ENCODE data around the gene VMP1. TPM values are rescaled to one million over a fixed set of nuclear protein-coding genes. Genes with fewer than 3 reads are reported as not detected.

Gene VMP1
- total and polyA plus RNA-seq, 2 of the 13 experiments (the other 11 are each of a cell fraction or from before 2014, with no cell fraction given), result 186 to 271 TPM

DNA sequence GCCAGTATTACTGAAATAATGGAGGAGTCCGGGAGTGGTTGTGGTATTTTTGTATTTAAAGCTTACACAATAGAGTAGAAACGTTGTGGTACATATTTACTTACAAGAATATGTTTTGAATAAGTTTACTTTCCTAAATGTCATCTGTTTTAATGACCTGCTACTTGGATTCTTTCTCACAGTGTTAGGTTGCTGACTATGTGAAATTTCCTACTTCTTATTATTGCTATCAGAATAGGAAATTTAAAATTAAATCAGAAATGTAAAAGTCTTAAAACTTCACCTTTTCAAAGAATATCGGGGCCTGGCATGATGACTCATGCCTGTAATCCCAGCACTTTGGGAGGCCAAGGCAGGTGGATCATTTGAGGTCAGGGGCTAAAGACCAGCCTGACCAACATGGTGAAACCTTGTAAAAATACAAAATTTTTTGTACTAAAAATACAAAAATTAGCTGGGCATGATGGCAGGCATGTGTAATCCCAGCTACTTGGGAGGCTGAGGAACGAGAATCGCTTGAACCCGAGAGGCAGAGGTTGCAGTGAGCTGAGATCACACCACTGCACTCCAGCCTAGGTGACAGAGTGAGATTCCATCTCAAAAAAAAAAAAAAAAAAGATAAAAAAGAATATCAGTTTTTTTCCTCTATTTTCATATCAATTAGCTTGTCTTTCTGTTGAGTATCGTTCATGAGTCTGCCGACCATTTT is 77.8 kb downstream of the VMP1 start (continued):
- TF ChIP-seq PCBP2 (optimal IDR thresholded peaks at IDR 0.05; ENCODE audit: low read depth, low read length, poor library complexity, severe bottlenecking), result no peak
- no peak for TF ChIP-seq ZNF703 (CRISPR knock-in tag; IDR thresholded peaks at IDR 0.05; ENCODE audit: borderline replicate concordance)
- peak; percentile 51; the same call in 1 of the 2 replicates for TF ChIP-seq ZNF24 (IDR thresholded peaks at IDR 0.05)
- TF ChIP-seq EP300 (IDR thresholded peaks at IDR 0.05; ENCODE audit: low read depth in 2 of 2, low read length in 2 of 2), result peak in 1 of 2 experiments; percentile 72; a peak in 1 of 4 replicates
- TF ChIP-seq EP300 (CRISPR knock-in tag; IDR thresholded peaks at IDR 0.05; ENCODE audit: borderline replicate concordance), result peak; percentile 23; the same call in 1 of the 2 replicates
- TF ChIP-seq ETV6 (CRISPR knock-in tag; conservative IDR thresholded peaks at IDR 0.05), result no peak
- TF ChIP-seq ZKSCAN8 (CRISPR knock-in tag; IDR thresholded peaks at IDR 0.05; ENCODE audit: borderline replicate concordance), result peak; percentile 66; the same call in 1 of the 2 replicates
- TF ChIP-seq KMT2B (CRISPR knock-in tag; IDR thresholded peaks at IDR 0.05), result no peak
- no peak for TF ChIP-seq ZNF615 (CRISPR knock-in tag; IDR thresholded peaks at IDR 0.05; ENCODE audit: borderline replicate concordance)
- TF ChIP-seq EZH2 (conservative IDR thresholded peaks at IDR 0.05; ENCODE audit: low read depth, low read length), result no peak
- TF ChIP-seq ZNF296 (CRISPR knock-in tag; conservative IDR thresholded peaks at IDR 0.05), result no peak
- no peak for TF ChIP-seq KAT2B (IDR thresholded peaks at IDR 0.05; ENCODE audit: borderline replicate concordance, low read depth, low read length)
- peak; percentile 44 for TF ChIP-seq CREM (IDR thresholded peaks at IDR 0.05)
- no peak for TF ChIP-seq CREM (CRISPR knock-in tag; IDR thresholded peaks at IDR 0.05)
- no peak for TF ChIP-seq ZNF737 (CRISPR knock-in tag; IDR thresholded peaks at IDR 0.05; ENCODE audit: borderline replicate concordance)
- no peak for TF ChIP-seq ZNF790 (CRISPR knock-in tag; IDR thresholded peaks at IDR 0.05; ENCODE audit: borderline replicate concordance)
- TF ChIP-seq, protein P1, sequence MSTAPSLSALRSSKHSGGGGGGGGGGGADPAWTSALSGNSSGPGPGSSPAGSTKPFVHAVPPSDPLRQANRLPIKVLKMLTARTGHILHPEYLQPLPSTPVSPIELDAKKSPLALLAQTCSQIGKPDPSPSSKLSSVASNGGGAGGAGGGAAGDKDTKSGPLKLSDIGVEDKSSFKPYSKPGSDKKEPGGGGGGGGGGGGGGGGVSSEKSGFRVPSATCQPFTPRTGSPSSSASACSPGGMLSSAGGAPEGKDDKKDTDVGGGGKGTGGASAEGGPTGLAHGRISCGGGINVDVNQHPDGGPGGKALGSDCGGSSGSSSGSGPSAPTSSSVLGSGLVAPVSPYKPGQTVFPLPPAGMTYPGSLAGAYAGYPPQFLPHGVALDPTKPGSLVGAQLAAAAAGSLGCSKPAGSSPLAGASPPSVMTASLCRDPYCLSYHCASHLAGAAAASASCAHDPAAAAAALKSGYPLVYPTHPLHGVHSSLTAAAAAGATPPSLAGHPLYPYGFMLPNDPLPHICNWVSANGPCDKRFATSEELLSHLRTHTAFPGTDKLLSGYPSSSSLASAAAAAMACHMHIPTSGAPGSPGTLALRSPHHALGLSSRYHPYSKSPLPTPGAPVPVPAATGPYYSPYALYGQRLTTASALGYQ (CRISPR knock-in tag; IDR thresholded peaks at IDR 0.05), result no peak
- TF ChIP-seq, protein P2, sequence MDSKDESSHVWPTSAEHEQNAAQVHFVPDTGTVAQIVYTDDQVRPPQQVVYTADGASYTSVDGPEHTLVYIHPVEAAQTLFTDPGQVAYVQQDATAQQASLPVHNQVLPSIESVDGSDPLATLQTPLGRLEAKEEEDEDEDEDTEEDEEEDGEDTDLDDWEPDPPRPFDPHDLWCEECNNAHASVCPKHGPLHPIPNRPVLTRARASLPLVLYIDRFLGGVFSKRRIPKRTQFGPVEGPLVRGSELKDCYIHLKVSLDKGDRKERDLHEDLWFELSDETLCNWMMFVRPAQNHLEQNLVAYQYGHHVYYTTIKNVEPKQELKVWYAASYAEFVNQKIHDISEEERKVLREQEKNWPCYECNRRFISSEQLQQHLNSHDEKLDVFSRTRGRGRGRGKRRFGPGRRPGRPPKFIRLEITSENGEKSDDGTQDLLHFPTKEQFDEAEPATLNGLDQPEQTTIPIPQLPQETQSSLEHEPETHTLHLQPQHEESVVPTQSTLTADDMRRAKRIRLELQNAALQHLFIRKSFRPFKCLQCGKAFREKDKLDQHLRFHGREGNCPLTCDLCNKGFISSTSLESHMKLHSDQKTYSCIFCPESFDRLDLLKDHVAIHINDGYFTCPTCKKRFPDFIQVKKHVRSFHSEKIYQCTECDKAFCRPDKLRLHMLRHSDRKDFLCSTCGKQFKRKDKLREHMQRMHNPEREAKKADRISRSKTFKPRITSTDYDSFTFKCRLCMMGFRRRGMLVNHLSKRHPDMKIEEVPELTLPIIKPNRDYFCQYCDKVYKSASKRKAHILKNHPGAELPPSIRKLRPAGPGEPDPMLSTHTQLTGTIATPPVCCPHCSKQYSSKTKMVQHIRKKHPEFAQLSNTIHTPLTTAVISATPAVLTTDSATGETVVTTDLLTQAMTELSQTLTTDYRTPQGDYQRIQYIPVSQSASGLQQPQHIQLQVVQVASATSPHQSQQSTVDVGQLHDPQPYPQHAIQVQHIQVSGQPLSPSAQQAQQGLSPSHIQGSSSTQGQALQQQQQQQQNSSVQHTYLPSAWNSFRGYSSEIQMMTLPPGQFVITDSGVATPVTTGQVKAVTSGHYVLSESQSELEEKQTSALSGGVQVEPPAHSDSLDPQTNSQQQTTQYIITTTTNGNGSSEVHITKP (CRISPR knock-in tag; IDR thresholded peaks at IDR 0.05; ENCODE audit: low read depth), result no peak
- TF ChIP-seq, protein P3, sequence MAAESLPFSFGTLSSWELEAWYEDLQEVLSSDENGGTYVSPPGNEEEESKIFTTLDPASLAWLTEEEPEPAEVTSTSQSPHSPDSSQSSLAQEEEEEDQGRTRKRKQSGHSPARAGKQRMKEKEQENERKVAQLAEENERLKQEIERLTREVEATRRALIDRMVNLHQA (CRISPR knock-in tag; IDR thresholded peaks at IDR 0.05), result no peak
- TF ChIP-seq DMAP1 (CRISPR knock-in tag; IDR thresholded peaks at IDR 0.05), result no peak; the same call in 1 of the 2 replicates
- TF ChIP-seq NAIF1 (CRISPR knock-in tag; IDR thresholded peaks at IDR 0.05; ENCODE audit: borderline replicate concordance), result no peak
- no peak for TF ChIP-seq TCF12 (IDR thresholded peaks at IDR 0.05)
- no peak for TF ChIP-seq TCF12 (CRISPR knock-in tag; IDR thresholded peaks at IDR 0.05)
- TF ChIP-seq GTF3A (CRISPR knock-in tag; conservative IDR thresholded peaks at IDR 0.05), result no peak
- no peak for TF ChIP-seq ZNF496 (CRISPR knock-in tag; IDR thresholded peaks at IDR 0.05; ENCODE audit: insufficient replicate concordance)
- TF ChIP-seq NFIC (IDR thresholded peaks at IDR 0.05; ENCODE audit: low read length), result peak; percentile 52; the same call in 1 of the 2 replicates
